HEK293 (cell line): ENCODE data around the gene WDR12.

Source experiments
- CTCF ChIA-PET: fragments of 350-600 bp; formaldehyde crosslinking; extraction: SDS; loops from one replicate; lab custom pipeline; 2021; ENCODE audit warnings: antibody characterized with exemption; lab: Yijun Ruan, JAX
- POLR2A ChIA-PET: fragments of 300-600 bp; formaldehyde crosslinking; extraction: SDS; loops from one replicate; lab custom pipeline; 2020; ENCODE audit warnings: antibody characterized with exemption, inconsistent platforms; lab: Yijun Ruan, JAX
- H3K27ac ChIP-seq: fragments of 200-500 bp; sonication (Bioruptor generic); 2 replicates; pipeline ENCODE4 v1.5.1; 2014; ENCODE audit warnings: low read depth, low read length, control low read depth, inconsistent platforms; ENCODE audit errors: extremely low read depth
- H3K36me3 ChIP-seq, 2 experiments: fragments of 200-500 bp in 1 of 2; sonication (Bioruptor generic) in 1 of 2; 1 replicate in 1 of 2; 2 replicates in 1 of 2; pipeline ENCODE4 v1.5.1; 2014 to 2017; ENCODE audit warnings: inconsistent platforms in 2 of 2, low read length in 2 of 2; ENCODE audit not compliant: control insufficient read depth in 2 of 2, insufficient read depth in 1 of 2
- H3K4me1 ChIP-seq: fragments of 200-500 bp; sonication (Bioruptor generic); 2 replicates; pipeline ENCODE4 v1.5.1; 2014; ENCODE audit warnings: mild to moderate bottlenecking, low read length, inconsistent platforms; ENCODE audit not compliant: control insufficient read depth, insufficient read depth
- H3K4me3 ChIP-seq: 2 replicates; pipeline ENCODE4 v1.5.1; 2011; ENCODE audit warnings: low read depth, mild to moderate bottlenecking, control low read depth, low read length, moderate library complexity
- H3K9me3 ChIP-seq: fragments of 200-500 bp; sonication (Bioruptor generic); 2 replicates; pipeline ENCODE4 v1.5.1; 2014; ENCODE audit warnings: low read depth, low read length, inconsistent platforms; ENCODE audit not compliant: control insufficient read depth, insufficient read depth
- SCRT1 ChIP-seq: fragments of 450-650 bp; formaldehyde crosslinking; IDR thresholded peaks from 2 replicates; pipeline ENCODE4 v1.5.1; 2016; ENCODE audit warnings: missing biosample characterization, missing genetic modification characterization, borderline replicate concordance
- SETDB1 ChIP-seq: IDR thresholded peaks from one replicate; pipeline ENCODE4 v1.6.1; 2017; ENCODE audit warnings: mild to moderate bottlenecking, low read length, moderate library complexity, mixed read lengths; ENCODE audit not compliant: insufficient read length
- SP3 ChIP-seq: fragments of 450-650 bp; formaldehyde crosslinking; IDR thresholded peaks from 2 replicates; pipeline ENCODE4 v1.5.1; 2016; ENCODE audit warnings: missing biosample characterization, missing genetic modification characterization
- YY1 ChIP-seq: fragments of 450-650 bp; formaldehyde crosslinking; IDR thresholded peaks from 2 replicates; pipeline ENCODE4 v1.5.1; 2018; ENCODE audit warnings: missing biosample characterization, missing genetic modification characterization
- ZNF132 ChIP-seq: fragments of 450-650 bp; formaldehyde crosslinking; IDR thresholded peaks from 2 replicates; pipeline ENCODE4 v1.5.1; 2017; ENCODE audit warnings: missing biosample characterization, missing genetic modification characterization, borderline replicate concordance
- ZNF140 ChIP-seq: fragments of 450-650 bp; formaldehyde crosslinking; IDR thresholded peaks from 2 replicates; pipeline ENCODE4 v1.5.1; 2016; ENCODE audit warnings: missing biosample characterization, missing genetic modification characterization
- ZNF202 ChIP-seq: fragments of 450-650 bp; formaldehyde crosslinking; IDR thresholded peaks from 2 replicates; pipeline ENCODE4 v1.5.1; 2016; ENCODE audit warnings: missing biosample characterization, missing genetic modification characterization, borderline replicate concordance
- ZNF23 ChIP-seq: fragments of 450-650 bp; formaldehyde crosslinking; IDR thresholded peaks from 2 replicates; pipeline ENCODE4 v1.5.1; 2016; ENCODE audit warnings: missing biosample characterization, missing genetic modification characterization, borderline replicate concordance
- ZNF24 ChIP-seq: fragments of 450-650 bp; formaldehyde crosslinking; IDR thresholded peaks from 2 replicates; pipeline ENCODE4 v1.5.1; 2016; ENCODE audit warnings: missing biosample characterization, missing genetic modification characterization
- ZNF292 ChIP-seq: fragments of 450-650 bp; formaldehyde crosslinking; IDR thresholded peaks from 2 replicates; pipeline ENCODE4 v1.5.1; 2016; ENCODE audit warnings: low read depth, missing biosample characterization, missing genetic modification characterization, borderline replicate concordance
- ZNF341 ChIP-seq: fragments of 450-650 bp; formaldehyde crosslinking; IDR thresholded peaks from 2 replicates; pipeline ENCODE4; 2016; ENCODE audit warnings: low read depth, missing biosample characterization, missing genetic modification characterization
- ZNF558 ChIP-seq: fragments of 450-650 bp; formaldehyde crosslinking; IDR thresholded peaks from 2 replicates; pipeline ENCODE4 v1.5.1; 2016; ENCODE audit warnings: missing biosample characterization, missing genetic modification characterization
- ZNF670 ChIP-seq: fragments of 450-650 bp; formaldehyde crosslinking; IDR thresholded peaks from 2 replicates; pipeline ENCODE4 v1.5.1; 2016; ENCODE audit warnings: missing biosample characterization, missing genetic modification characterization, low read depth
- ZNF707 ChIP-seq: fragments of 450-650 bp; formaldehyde crosslinking; IDR thresholded peaks from 2 replicates; pipeline ENCODE4 v1.5.1; 2016; ENCODE audit warnings: missing biosample characterization, missing genetic modification characterization
- TF ChIP-seq, protein P1 (sequence below): fragments of 450-650 bp; formaldehyde crosslinking; IDR thresholded peaks from 2 replicates; pipeline ENCODE4 v1.5.1; 2016; ENCODE audit warnings: missing biosample characterization, missing genetic modification characterization
- TF ChIP-seq, protein P2 (sequence below): fragments of 450-650 bp; formaldehyde crosslinking; IDR thresholded peaks from 2 replicates; pipeline ENCODE4 v1.5.1; 2016; ENCODE audit warnings: missing biosample characterization, missing genetic modification characterization
- TF ChIP-seq, protein P3 (sequence below): fragments of 450-650 bp; formaldehyde crosslinking; IDR thresholded peaks from 2 replicates; pipeline ENCODE4 v1.5.1; 2017; ENCODE audit warnings: missing biosample characterization, missing genetic modification characterization

Gene WDR12

DNA sequence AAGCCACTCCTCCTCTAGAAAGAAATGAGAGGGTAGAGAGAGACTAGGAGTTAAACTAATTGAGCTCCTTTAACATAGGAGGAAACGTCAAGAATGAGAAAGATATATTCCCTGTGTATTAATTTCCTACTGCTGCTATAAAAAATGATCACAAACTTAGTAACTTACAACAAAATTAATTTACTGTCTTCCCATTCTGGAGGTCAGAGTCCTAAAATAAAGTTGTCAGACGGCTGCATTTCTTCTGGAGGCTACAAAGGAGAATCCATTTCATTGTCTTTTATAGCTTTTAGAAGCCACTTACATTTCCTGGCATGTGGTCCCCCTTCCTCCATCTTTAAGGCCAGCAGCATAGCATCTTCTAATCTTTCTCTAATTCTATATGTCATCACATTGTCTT, 66.8 kb downstream of the WDR12 start:
- TF ChIP-seq ZNF292 (tag by site-specific recombination) (no peak), ZNF202 (tag by site-specific recombination) (no peak), ZNF132 (tag by site-specific recombination) (no peak), ZNF558 (tag by site-specific recombination) (no peak), ZNF670 (tag by site-specific recombination) (no peak)
- H3K36me3 ChIP-seq = no peaks in the 10 kb centered on the region
- POLR2A ChIA-PET = no interaction called here
- CTCF ChIA-PET = interaction anchor here (1.0 to 1.3 kb wide), 2 partner anchors 13 to 609 kb away, joined by 3 to 6 read pairs; no protein-coding TSS in a partner anchor
- no peak overlapping the region for H3K4me3 ChIP-seq
- no peaks in the 10 kb centered on the region for H3K4me1 ChIP-seq
- no peak overlapping the region for H3K27ac ChIP-seq
- H3K9me3 ChIP-seq = no peaks in the 10 kb centered on the region

DNA sequence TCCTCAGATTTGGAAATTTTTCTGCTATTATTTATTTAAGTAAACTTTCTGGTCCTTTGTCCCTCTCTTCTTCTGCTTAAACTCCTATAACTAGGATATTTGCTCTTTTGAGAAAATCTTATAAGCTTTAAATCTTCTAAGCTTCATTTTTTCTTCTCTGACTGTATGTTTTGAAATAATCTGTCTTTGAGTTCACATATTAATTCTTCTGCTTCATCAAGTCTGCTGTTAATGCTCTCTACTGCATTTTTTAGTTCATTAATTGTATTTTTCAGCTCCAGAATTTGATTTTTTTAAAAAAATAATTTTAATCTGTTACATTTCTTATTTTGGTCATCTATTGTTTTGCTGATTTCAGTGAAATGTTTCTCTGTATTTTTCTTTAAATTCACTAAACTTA, 68.8 kb downstream of the WDR12 start:
- POLR2A ChIA-PET = interaction anchor here (0.6 kb wide), 2 partner anchors 131 to 172 kb away, joined by 3 to 5 read pairs; partner anchors contain the start of gene NBEAL1
- no peaks in the 10 kb centered on the region for H3K4me1 ChIP-seq
- no peaks in the 10 kb centered on the region for H3K9me3 ChIP-seq
- TF ChIP-seq SETDB1 = peak; percentile 84
- TF ChIP-seq, protein P1, sequence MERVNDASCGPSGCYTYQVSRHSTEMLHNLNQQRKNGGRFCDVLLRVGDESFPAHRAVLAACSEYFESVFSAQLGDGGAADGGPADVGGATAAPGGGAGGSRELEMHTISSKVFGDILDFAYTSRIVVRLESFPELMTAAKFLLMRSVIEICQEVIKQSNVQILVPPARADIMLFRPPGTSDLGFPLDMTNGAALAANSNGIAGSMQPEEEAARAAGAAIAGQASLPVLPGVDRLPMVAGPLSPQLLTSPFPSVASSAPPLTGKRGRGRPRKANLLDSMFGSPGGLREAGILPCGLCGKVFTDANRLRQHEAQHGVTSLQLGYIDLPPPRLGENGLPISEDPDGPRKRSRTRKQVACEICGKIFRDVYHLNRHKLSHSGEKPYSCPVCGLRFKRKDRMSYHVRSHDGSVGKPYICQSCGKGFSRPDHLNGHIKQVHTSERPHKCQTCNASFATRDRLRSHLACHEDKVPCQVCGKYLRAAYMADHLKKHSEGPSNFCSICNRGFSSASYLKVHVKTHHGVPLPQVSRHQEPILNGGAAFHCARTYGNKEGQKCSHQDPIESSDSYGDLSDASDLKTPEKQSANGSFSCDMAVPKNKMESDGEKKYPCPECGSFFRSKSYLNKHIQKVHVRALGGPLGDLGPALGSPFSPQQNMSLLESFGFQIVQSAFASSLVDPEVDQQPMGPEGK = no peak
- TF ChIP-seq, protein P2, sequence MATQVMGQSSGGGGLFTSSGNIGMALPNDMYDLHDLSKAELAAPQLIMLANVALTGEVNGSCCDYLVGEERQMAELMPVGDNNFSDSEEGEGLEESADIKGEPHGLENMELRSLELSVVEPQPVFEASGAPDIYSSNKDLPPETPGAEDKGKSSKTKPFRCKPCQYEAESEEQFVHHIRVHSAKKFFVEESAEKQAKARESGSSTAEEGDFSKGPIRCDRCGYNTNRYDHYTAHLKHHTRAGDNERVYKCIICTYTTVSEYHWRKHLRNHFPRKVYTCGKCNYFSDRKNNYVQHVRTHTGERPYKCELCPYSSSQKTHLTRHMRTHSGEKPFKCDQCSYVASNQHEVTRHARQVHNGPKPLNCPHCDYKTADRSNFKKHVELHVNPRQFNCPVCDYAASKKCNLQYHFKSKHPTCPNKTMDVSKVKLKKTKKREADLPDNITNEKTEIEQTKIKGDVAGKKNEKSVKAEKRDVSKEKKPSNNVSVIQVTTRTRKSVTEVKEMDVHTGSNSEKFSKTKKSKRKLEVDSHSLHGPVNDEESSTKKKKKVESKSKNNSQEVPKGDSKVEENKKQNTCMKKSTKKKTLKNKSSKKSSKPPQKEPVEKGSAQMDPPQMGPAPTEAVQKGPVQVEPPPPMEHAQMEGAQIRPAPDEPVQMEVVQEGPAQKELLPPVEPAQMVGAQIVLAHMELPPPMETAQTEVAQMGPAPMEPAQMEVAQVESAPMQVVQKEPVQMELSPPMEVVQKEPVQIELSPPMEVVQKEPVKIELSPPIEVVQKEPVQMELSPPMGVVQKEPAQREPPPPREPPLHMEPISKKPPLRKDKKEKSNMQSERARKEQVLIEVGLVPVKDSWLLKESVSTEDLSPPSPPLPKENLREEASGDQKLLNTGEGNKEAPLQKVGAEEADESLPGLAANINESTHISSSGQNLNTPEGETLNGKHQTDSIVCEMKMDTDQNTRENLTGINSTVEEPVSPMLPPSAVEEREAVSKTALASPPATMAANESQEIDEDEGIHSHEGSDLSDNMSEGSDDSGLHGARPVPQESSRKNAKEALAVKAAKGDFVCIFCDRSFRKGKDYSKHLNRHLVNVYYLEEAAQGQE (tag by site-specific recombination) = no peak
- TF ChIP-seq, protein P3, sequence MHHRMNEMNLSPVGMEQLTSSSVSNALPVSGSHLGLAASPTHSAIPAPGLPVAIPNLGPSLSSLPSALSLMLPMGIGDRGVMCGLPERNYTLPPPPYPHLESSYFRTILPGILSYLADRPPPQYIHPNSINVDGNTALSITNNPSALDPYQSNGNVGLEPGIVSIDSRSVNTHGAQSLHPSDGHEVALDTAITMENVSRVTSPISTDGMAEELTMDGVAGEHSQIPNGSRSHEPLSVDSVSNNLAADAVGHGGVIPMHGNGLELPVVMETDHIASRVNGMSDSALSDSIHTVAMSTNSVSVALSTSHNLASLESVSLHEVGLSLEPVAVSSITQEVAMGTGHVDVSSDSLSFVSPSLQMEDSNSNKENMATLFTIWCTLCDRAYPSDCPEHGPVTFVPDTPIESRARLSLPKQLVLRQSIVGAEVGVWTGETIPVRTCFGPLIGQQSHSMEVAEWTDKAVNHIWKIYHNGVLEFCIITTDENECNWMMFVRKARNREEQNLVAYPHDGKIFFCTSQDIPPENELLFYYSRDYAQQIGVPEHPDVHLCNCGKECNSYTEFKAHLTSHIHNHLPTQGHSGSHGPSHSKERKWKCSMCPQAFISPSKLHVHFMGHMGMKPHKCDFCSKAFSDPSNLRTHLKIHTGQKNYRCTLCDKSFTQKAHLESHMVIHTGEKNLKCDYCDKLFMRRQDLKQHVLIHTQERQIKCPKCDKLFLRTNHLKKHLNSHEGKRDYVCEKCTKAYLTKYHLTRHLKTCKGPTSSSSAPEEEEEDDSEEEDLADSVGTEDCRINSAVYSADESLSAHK (tag by site-specific recombination) = no peak
- no peak for TF ChIP-seq ZNF140 (tag by site-specific recombination)
- no peak overlapping the region for H3K27ac ChIP-seq
- H3K36me3 ChIP-seq = no peaks in the 10 kb centered on the region
- no peak overlapping the region for H3K4me3 ChIP-seq
- CTCF ChIA-PET = interaction anchor here (1.2 to 1.5 kb wide), 3 partner anchors 10 to 28 kb away, joined by 3 to 7 read pairs (median 4); no protein-coding TSS in a partner anchor

DNA sequence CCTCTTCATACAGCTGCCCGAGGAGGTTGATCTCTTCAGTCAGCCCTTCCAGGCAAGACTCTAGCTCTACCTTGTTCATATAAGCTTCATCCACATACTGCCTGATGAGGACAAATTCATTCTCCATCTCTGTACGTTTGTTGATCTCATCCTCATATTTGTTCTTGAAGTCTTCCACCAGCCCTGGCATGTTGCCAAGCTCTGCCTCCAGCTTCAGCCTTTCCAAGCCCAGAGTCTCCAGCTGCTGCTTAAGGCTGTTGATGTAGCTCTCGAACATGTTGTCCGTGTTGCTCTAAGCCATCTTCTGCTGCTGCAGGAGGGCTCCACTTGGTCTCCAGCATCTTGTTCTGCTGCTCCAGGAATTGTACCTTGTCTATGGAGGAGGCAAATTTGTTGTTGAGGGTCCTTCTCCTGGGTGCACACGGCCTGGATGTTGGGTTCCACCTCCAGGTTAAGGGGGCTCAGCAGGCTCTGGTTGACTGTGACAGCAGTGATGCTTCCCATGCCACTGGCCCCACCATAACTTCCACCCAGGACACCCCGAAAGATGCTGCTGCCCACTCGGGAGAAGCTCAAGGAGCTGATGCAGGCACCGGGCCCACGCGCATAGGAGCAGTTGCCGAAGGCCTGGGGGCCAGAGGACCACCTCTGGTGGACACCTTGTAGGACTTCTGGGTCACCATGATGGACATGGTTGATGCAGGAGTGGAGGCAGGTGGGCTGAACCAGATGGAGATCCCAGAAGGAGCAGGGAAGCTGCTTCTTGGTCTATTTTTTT, 70.2 kb downstream of the WDR12 start:
- Histone ChIP-seq H3K36me3 (no peaks in the 10 kb centered on the region), H3K9me3 (no peaks in the 10 kb centered on the region), H3K4me1 (no peaks in the 10 kb centered on the region), H3K4me3 (no peak overlapping the region), H3K27ac (no peak overlapping the region)
- POLR2A ChIA-PET = no interaction called here
- TF ChIP-seq ZNF24 (tag by site-specific recombination) (no peak), ZNF341 (tag by site-specific recombination) (no peak), YY1 (tag by site-specific recombination) (no peak), SCRT1 (no peak), ZNF707 (tag by site-specific recombination) (no peak), ZNF23 (tag by site-specific recombination) (no peak), SP3 (tag by site-specific recombination) (no peak)
- TF ChIP-seq, protein P3 (tag by site-specific recombination) = no peak
- CTCF ChIA-PET = interaction anchor here (1.5 kb wide), 1 partner anchor 10 kb away, joined by 7 read pairs; no protein-coding TSS in a partner anchor
